Measurements from ENCODE around the gene FBH1.

The FBH1 gene

GRCh38 chr10:5892007-5892406 is 2.0 kb downstream of the FBH1 start:
- Histone ChIP-seq H3K9me3 (ENCODE audit: control insufficient read depth, insufficient read depth, low read length) (no peaks in the 10 kb centered on the region), H3K36me3 (ENCODE audit: control insufficient read depth, insufficient read depth, low read length) (peaks cover 14% of the 10 kb centered on the region), H3K4me1 (ENCODE audit: control insufficient read depth, insufficient read depth, low read length) (no peaks in the 10 kb centered on the region; the same call in 1 of the 2 replicates), H3K4me3 (ENCODE audit: low read length) (no peak overlapping the region), H3K27ac (ENCODE audit: low read length) (no peak overlapping the region), H3K27me3 (ENCODE audit: control insufficient read depth, insufficient read depth, low read length) (no peaks in the 10 kb centered on the region)
- DNase-seq (ENCODE audit: low read depth, low spot score), result no peak
- WGBS (ENCODE audit: insufficient coverage, insufficient read length), result no CpG with 5 or more reads among the region's 8 CpGs

GRCh38 chr10:5893321-5893720 is 3.3 kb downstream of the FBH1 start:
- Histone ChIP-seq H3K27ac (ENCODE audit: low read length) (no peak overlapping the region), H3K4me1 (ENCODE audit: control insufficient read depth, insufficient read depth, low read length) (no peaks in the 10 kb centered on the region; the same call in 1 of the 2 replicates), H3K27me3 (ENCODE audit: control insufficient read depth, insufficient read depth, low read length) (no peaks in the 10 kb centered on the region), H3K9me3 (ENCODE audit: control insufficient read depth, insufficient read depth, low read length) (no peaks in the 10 kb centered on the region), H3K36me3 (ENCODE audit: control insufficient read depth, insufficient read depth, low read length) (peaks cover 12% of the 10 kb centered on the region), H3K4me3 (ENCODE audit: low read length) (no peak overlapping the region)
- no peak for DNase-seq (ENCODE audit: low read depth, low spot score)
- no CpG with 5 or more reads among the region's 2 CpGs for WGBS (ENCODE audit: insufficient coverage, insufficient read length)

- DNase-seq (ENCODE audit: low read depth, low spot score), result no peak
- no CpG with 5 or more reads among the region's 4 CpGs for WGBS (ENCODE audit: insufficient coverage, insufficient read length)
- Histone ChIP-seq H3K9me3 (ENCODE audit: control insufficient read depth, insufficient read depth, low read length) (no peaks in the 10 kb centered on the region), H3K27ac (ENCODE audit: low read length) (no peak overlapping the region), H3K4me1 (ENCODE audit: control insufficient read depth, insufficient read depth, low read length) (no peaks in the 10 kb centered on the region; the same call in 1 of the 2 replicates), H3K27me3 (ENCODE audit: control insufficient read depth, insufficient read depth, low read length) (no peaks in the 10 kb centered on the region), H3K36me3 (ENCODE audit: control insufficient read depth, insufficient read depth, low read length) (peaks cover 12% of the 10 kb centered on the region), H3K4me3 (ENCODE audit: low read length) (no peak overlapping the region)
Measured at GRCh38 chr10:5894403-5894802, 4.4 kb downstream of the FBH1 start.

- no peak for DNase-seq (ENCODE audit: low read depth, low spot score)
- Histone ChIP-seq H3K4me1 (ENCODE audit: control insufficient read depth, insufficient read depth, low read length) (no peaks in the 10 kb centered on the region; the same call in 1 of the 2 replicates), H3K9me3 (ENCODE audit: control insufficient read depth, insufficient read depth, low read length) (no peaks in the 10 kb centered on the region), H3K27ac (ENCODE audit: low read length) (no peak overlapping the region), H3K36me3 (ENCODE audit: control insufficient read depth, insufficient read depth, low read length) (peaks cover 12% of the 10 kb centered on the region), H3K27me3 (ENCODE audit: control insufficient read depth, insufficient read depth, low read length) (no peaks in the 10 kb centered on the region), H3K4me3 (ENCODE audit: low read length) (no peak overlapping the region)
- WGBS (ENCODE audit: insufficient coverage, insufficient read length), result no CpG with 5 or more reads among the region's 8 CpGs
Measured at GRCh38 chr10:5894873-5895272, 4.8 kb downstream of the FBH1 start.

GRCh38 chr10:5895365-5895764 is 5.3 kb downstream of the FBH1 start:
- DNase-seq (ENCODE audit: low read depth, low spot score), result no peak
- no CpG with 5 or more reads among the region's 3 CpGs for WGBS (ENCODE audit: insufficient coverage, insufficient read length)
- Histone ChIP-seq H3K36me3 (ENCODE audit: control insufficient read depth, insufficient read depth, low read length) (peaks cover 12% of the 10 kb centered on the region), H3K4me1 (ENCODE audit: control insufficient read depth, insufficient read depth, low read length) (no peaks in the 10 kb centered on the region; the same call in 1 of the 2 replicates), H3K4me3 (ENCODE audit: low read length) (no peak overlapping the region), H3K27me3 (ENCODE audit: control insufficient read depth, insufficient read depth, low read length) (no peaks in the 10 kb centered on the region), H3K9me3 (ENCODE audit: control insufficient read depth, insufficient read depth, low read length) (no peaks in the 10 kb centered on the region), H3K27ac (ENCODE audit: low read length) (no peak overlapping the region)

- no CpG with 5 or more reads among the region's 9 CpGs for WGBS (ENCODE audit: insufficient coverage, insufficient read length)
Measured at GRCh38 chr10:5895804-5896203, 5.8 kb downstream of the FBH1 start.

GRCh38 chr10:5896208-5897052 is 6.4 kb downstream of the FBH1 start:
- Histone ChIP-seq H3K27ac (ENCODE audit: low read length) (no peak overlapping the region), H3K9me3 (ENCODE audit: control insufficient read depth, insufficient read depth, low read length) (no peaks in the 10 kb centered on the region), H3K36me3 (ENCODE audit: control insufficient read depth, insufficient read depth, low read length) (peaks cover 12% of the 10 kb centered on the region), H3K4me3 (ENCODE audit: low read length) (no peak overlapping the region), H3K4me1 (ENCODE audit: control insufficient read depth, insufficient read depth, low read length) (no peaks in the 10 kb centered on the region), H3K27me3 (ENCODE audit: control insufficient read depth, insufficient read depth, low read length) (no peaks in the 10 kb centered on the region)
- DNase-seq (ENCODE audit: low read depth, low spot score), result no peak
- WGBS (ENCODE audit: insufficient coverage, insufficient read length), result no CpG with 5 or more reads among the region's 5 CpGs

More at GRCh38 chr10:5895804-5896203, 5.8 kb downstream of the FBH1 start:
- no peak for DNase-seq (ENCODE audit: low read depth, low spot score)
- Histone ChIP-seq H3K36me3 (ENCODE audit: control insufficient read depth, insufficient read depth, low read length) (peaks cover 12% of the 10 kb centered on the region), H3K27ac (ENCODE audit: low read length) (no peak overlapping the region), H3K4me3 (ENCODE audit: low read length) (no peak overlapping the region), H3K27me3 (ENCODE audit: control insufficient read depth, insufficient read depth, low read length) (no peaks in the 10 kb centered on the region), H3K4me1 (ENCODE audit: control insufficient read depth, insufficient read depth, low read length) (no peaks in the 10 kb centered on the region; the same call in 1 of the 2 replicates), H3K9me3 (ENCODE audit: control insufficient read depth, insufficient read depth, low read length) (no peaks in the 10 kb centered on the region)

GRCh38 chr10:5897053-5897340 is 7.0 kb downstream of the FBH1 start:
- no CpG with 5 or more reads among the region's 4 CpGs for WGBS (ENCODE audit: insufficient coverage, insufficient read length)
- no peak for DNase-seq (ENCODE audit: low read depth, low spot score)
- Histone ChIP-seq H3K36me3 (ENCODE audit: control insufficient read depth, insufficient read depth, low read length) (peaks cover 12% of the 10 kb centered on the region), H3K4me3 (ENCODE audit: low read length) (no peak overlapping the region), H3K4me1 (ENCODE audit: control insufficient read depth, insufficient read depth, low read length) (no peaks in the 10 kb centered on the region), H3K9me3 (ENCODE audit: control insufficient read depth, insufficient read depth, low read length) (no peaks in the 10 kb centered on the region), H3K27ac (ENCODE audit: low read length) (no peak overlapping the region), H3K27me3 (ENCODE audit: control insufficient read depth, insufficient read depth, low read length) (no peaks in the 10 kb centered on the region)

GRCh38 chr10:5897504-5897903 is 7.5 kb downstream of the FBH1 start:
- WGBS (ENCODE audit: insufficient coverage, insufficient read length), result no CpG with 5 or more reads among the region's 8 CpGs
- Histone ChIP-seq H3K4me1 (ENCODE audit: control insufficient read depth, insufficient read depth, low read length) (no peaks in the 10 kb centered on the region), H3K4me3 (ENCODE audit: low read length) (no peak overlapping the region), H3K27me3 (ENCODE audit: control insufficient read depth, insufficient read depth, low read length) (no peaks in the 10 kb centered on the region), H3K9me3 (ENCODE audit: control insufficient read depth, insufficient read depth, low read length) (no peaks in the 10 kb centered on the region), H3K36me3 (ENCODE audit: control insufficient read depth, insufficient read depth, low read length) (peaks cover 12% of the 10 kb centered on the region), H3K27ac (ENCODE audit: low read length) (no peak overlapping the region)
- DNase-seq (ENCODE audit: low read depth, low spot score), result no peak

GRCh38 chr10:5898163-5898562 is 8.1 kb downstream of the FBH1 start:
- Histone ChIP-seq H3K27ac (ENCODE audit: low read length) (no peak overlapping the region), H3K4me3 (ENCODE audit: low read length) (no peak overlapping the region), H3K9me3 (ENCODE audit: control insufficient read depth, insufficient read depth, low read length) (no peaks in the 10 kb centered on the region), H3K4me1 (ENCODE audit: control insufficient read depth, insufficient read depth, low read length) (no peaks in the 10 kb centered on the region), H3K27me3 (ENCODE audit: control insufficient read depth, insufficient read depth, low read length) (no peaks in the 10 kb centered on the region), H3K36me3 (ENCODE audit: control insufficient read depth, insufficient read depth, low read length) (peaks cover 12% of the 10 kb centered on the region)
- DNase-seq (ENCODE audit: low read depth, low spot score), result no peak
- no CpG with 5 or more reads among the region's 7 CpGs for WGBS (ENCODE audit: insufficient coverage, insufficient read length)

GRCh38 chr10:5900247-5900646 is 10.2 kb downstream of the FBH1 start:
- H3K4me3 ChIP-seq (ENCODE audit: low read length), result no peak overlapping the region
- H3K9me3 ChIP-seq (ENCODE audit: control insufficient read depth, insufficient read depth, low read length), result no peaks in the 10 kb centered on the region
- no peaks in the 10 kb centered on the region for H3K27me3 ChIP-seq (ENCODE audit: control insufficient read depth, insufficient read depth, low read length)
- no peaks in the 10 kb centered on the region for H3K4me1 ChIP-seq (ENCODE audit: control insufficient read depth, insufficient read depth, low read length)
- peaks cover 8% of the 10 kb centered on the region for H3K36me3 ChIP-seq (ENCODE audit: control insufficient read depth, insufficient read depth, low read length)
- no peak for DNase-seq (ENCODE audit: low read depth, low spot score)
- H3K27ac ChIP-seq (ENCODE audit: low read length), result no peak overlapping the region
- WGBS (ENCODE audit: insufficient coverage, insufficient read length), result no CpG with 5 or more reads among the region's 13 CpGs

Data from iPS DF 6.9 (cell line).